Fibroblast of lung (primary cell): ENCODE results near the gene MACROD2. TPM values are rescaled to one million over a fixed set of nuclear protein-coding genes. Genes with fewer than 3 reads are reported as not detected.
A peak's percentile ranks its signal among the peaks of the same experiment; 100 is the strongest.

Experiments
- DNase-seq, 2 donors: peaks; one replicate each; pipeline versions ENCODE4 v3.0.0 to v3.0.0-alpha.2; 2010; ENCODE audit warnings: low read depth in 2 of 2
- H2AFZ ChIP-seq: 2 replicates; pipeline ENCODE4 v1.5.1; 2012; ENCODE audit warnings: low read length, control low read depth, inconsistent platforms
- H3K27ac ChIP-seq: 2 replicates; pipeline ENCODE4 v1.5.1; 2011; ENCODE audit warnings: low read length, control low read depth; ENCODE audit not compliant: insufficient read depth
- H3K27me3 ChIP-seq: 2 replicates; pipeline ENCODE4 v1.5.1; 2011; ENCODE audit warnings: mild to moderate bottlenecking, low read length; ENCODE audit not compliant: control insufficient read depth, insufficient read depth
- H3K36me3 ChIP-seq: 2 replicates; pipeline ENCODE4 v1.5.1; 2011; ENCODE audit warnings: low read length; ENCODE audit not compliant: control insufficient read depth, insufficient read depth
- H3K4me1 ChIP-seq: 2 replicates; pipeline ENCODE4 v1.5.1; 2011; ENCODE audit warnings: low read length; ENCODE audit not compliant: control insufficient read depth, insufficient read depth; ENCODE audit errors: extremely low read depth
- H3K4me2 ChIP-seq: 2 replicates; pipeline ENCODE4 v1.5.1; 2011; ENCODE audit warnings: low read length, control low read depth; ENCODE audit not compliant: insufficient read depth; ENCODE audit errors: extremely low read depth
- H3K4me3 ChIP-seq, 4 experiments: fragments of 200-600 bp in 1 of 4; sonication (generic) in 1 of 4; replicated peaks in 1 of 4; 2 replicates each; pipeline ENCODE4 v1.5.1; 2011 to 2016; ENCODE audit warnings: low read length in 4 of 4, low read depth in 3 of 4, mild to moderate bottlenecking in 3 of 4, control low read depth in 2 of 4, inconsistent platforms in 1 of 4, mixed read lengths in 1 of 4; ENCODE audit not compliant: insufficient read depth in 1 of 4; ENCODE audit errors: control extremely low read depth in 1 of 4
- H3K79me2 ChIP-seq: 2 replicates; pipeline ENCODE4 v1.5.1; 2012; ENCODE audit warnings: mild to moderate bottlenecking, low read length, inconsistent platforms; ENCODE audit not compliant: control insufficient read depth, insufficient read depth
- H3K9ac ChIP-seq: 2 replicates; pipeline ENCODE4 v1.5.1; 2011; ENCODE audit warnings: mild to moderate bottlenecking, low read length, control low read depth; ENCODE audit not compliant: insufficient read depth
- H3K9me3 ChIP-seq: 2 replicates; pipeline ENCODE4 v1.5.1; 2012; ENCODE audit warnings: low read depth, low read length; ENCODE audit not compliant: control insufficient read depth, insufficient read depth
- H4K20me1 ChIP-seq: 2 replicates; pipeline ENCODE4 v1.5.1; 2011; ENCODE audit warnings: low read length; ENCODE audit not compliant: control insufficient read depth, insufficient read depth; ENCODE audit errors: extremely low read depth
- CTCF ChIP-seq, 2 donors: IDR thresholded peaks in 1 of 2; conservative IDR thresholded peaks in 1 of 2; 1 replicate in 1 of 2; 2 replicates in 1 of 2; pipeline ENCODE4 v1.5.1; 2011 to 2012; ENCODE audit warnings: low read length in 2 of 2, control low read depth in 1 of 2, inconsistent platforms in 1 of 2, low read depth in 1 of 2, mild to moderate bottlenecking in 1 of 2
- EZH2 ChIP-seq: IDR thresholded peaks from 2 replicates; pipeline ENCODE4 v1.5.1; 2012; ENCODE audit warnings: low read length, control low read depth, mild to moderate bottlenecking; ENCODE audit errors: missing control alignments
- polyA plus RNA-seq, 2 donors: library from polyadenylated mRNA; depleted of rRNA in 1 of 2; stranded (reverse) in 1 of 2; unstranded in 1 of 2; fragments of >200 nt; gene quantifications; 2 replicates each; pipeline ENCODE4 v1.2.1, GENCODE V29; 2011 to 2012; ENCODE audit warnings: missing spikeins in 1 of 2
- total RNA-seq: library from RNA; depleted of rRNA; stranded (reverse); fragments of >200 nt; gene quantifications from 2 replicates; pipeline ENCODE4 v1.2.1, GENCODE V29; 2014

The MACROD2 gene
- total and polyA plus RNA-seq, 2 donors (not counting 1 experiment from before 2014, with no cell fraction given): 0.54 to 1.7 TPM

GRCh38 chr20:14510341-14510740 is 515.0 kb downstream of the MACROD2 start:
- TF ChIP-seq CTCF (conservative IDR thresholded peaks at IDR 0.05 in 1 of 2, IDR thresholded peaks at IDR 0.05 in 1 of 2; ENCODE audit: low read depth in 1 of 2, low read length in 2 of 2) (no peak), EZH2 (no peak)
- Histone ChIP-seq H3K27ac (no peak overlapping the region), H3K9me3 (no peaks in the 10 kb centered on the region), H3K4me2 (no peak overlapping the region), H3K79me2 (no peaks in the 10 kb centered on the region), H3K4me1 (no peaks in the 10 kb centered on the region), H3K4me3 (no peak overlapping the region), H3K9ac (no peak overlapping the region), H4K20me1 (no peaks in the 10 kb centered on the region), H3K36me3 (no peaks in the 10 kb centered on the region), H3K27me3 (no peaks in the 10 kb centered on the region), H2AFZ (no peak overlapping the region)
- DNase-seq: no peak

GRCh38 chr20:14512839-14513238 is 517.5 kb downstream of the MACROD2 start:
- no peaks in the 10 kb centered on the region for H3K27me3 ChIP-seq
- H3K9me3 ChIP-seq: no peaks in the 10 kb centered on the region
- H3K4me3 ChIP-seq: no peak overlapping the region
- H4K20me1 ChIP-seq: no peaks in the 10 kb centered on the region
- DNase-seq: peak in 1 of 2 donors; percentile 9
- H3K27ac ChIP-seq: no peak overlapping the region
- H2AFZ ChIP-seq: no peak overlapping the region
- no peak for TF ChIP-seq CTCF (conservative IDR thresholded peaks at IDR 0.05 in 1 of 2, IDR thresholded peaks at IDR 0.05 in 1 of 2; ENCODE audit: low read depth in 1 of 2, low read length in 2 of 2)
- no peak for TF ChIP-seq EZH2
- no peaks in the 10 kb centered on the region for H3K79me2 ChIP-seq
- no peak overlapping the region for H3K4me2 ChIP-seq
- H3K9ac ChIP-seq: no peak overlapping the region
- no peaks in the 10 kb centered on the region for H3K4me1 ChIP-seq
- no peaks in the 10 kb centered on the region for H3K36me3 ChIP-seq

- Histone ChIP-seq H3K4me1 (no peaks in the 10 kb centered on the region), H3K27ac (no peak overlapping the region), H2AFZ (no peak overlapping the region), H4K20me1 (no peaks in the 10 kb centered on the region), H3K79me2 (no peaks in the 10 kb centered on the region), H3K4me2 (no peak overlapping the region), H3K36me3 (no peaks in the 10 kb centered on the region), H3K9me3 (no peaks in the 10 kb centered on the region), H3K4me3 (no peak overlapping the region), H3K27me3 (no peaks in the 10 kb centered on the region), H3K9ac (no peak overlapping the region)
- TF ChIP-seq CTCF (conservative IDR thresholded peaks at IDR 0.05 in 1 of 2, IDR thresholded peaks at IDR 0.05 in 1 of 2; ENCODE audit: low read depth in 1 of 2, low read length in 2 of 2) (no peak), EZH2 (no peak)
- DNase-seq: no peak
Observed at GRCh38 chr20:14518648-14519047, 523.3 kb downstream of the MACROD2 start.
